Measurements from ENCODE around the gene TMEM184A.

The TMEM184A gene

DNA sequence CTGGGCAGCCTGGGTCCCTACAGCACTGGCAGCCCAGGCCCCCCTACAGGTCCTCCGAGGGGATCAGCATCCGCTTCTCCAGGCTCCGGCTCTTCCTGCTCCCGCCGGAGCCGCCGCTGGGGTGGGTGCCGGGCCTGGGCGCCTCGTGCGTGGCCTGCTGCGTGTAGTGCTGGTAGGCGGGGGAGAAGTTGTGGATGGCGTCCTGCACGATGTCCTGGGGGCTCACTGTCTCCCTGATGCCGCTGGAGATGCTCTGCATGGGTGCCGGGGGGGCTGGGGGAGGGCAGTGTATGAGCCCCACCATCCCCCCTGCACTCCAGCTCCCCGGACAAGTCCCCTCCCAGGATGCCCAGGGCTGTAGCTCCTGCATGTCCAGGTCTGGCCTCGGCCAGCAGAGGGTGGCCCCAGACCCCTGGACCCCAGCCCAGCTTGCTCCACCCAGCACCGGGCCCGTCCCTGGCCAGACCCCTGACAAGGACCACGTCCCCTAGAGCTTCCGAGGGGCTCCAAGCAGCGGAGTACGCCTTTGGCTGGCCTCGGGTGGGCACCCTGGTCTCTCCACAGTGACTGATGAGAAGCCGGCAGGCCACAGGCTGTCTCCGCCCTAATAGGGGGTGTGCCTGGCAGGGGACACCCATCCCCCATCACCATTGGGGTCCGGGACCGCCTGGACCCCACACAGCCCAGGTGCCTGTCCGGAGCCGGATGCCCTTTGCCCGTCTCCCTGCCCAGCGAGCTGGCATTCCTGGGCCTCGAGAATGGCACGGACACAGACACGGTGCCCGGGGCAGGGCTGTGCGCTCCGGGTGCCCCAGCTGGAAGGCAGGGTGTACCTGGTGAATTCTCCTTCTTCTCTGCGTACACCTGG is 8.9 kb downstream of the TMEM184A start:
- no peak for DNase-seq (ENCODE audit: low read depth in 2 of 2)
- H3K4me3 ChIP-seq (replicated peaks in 1 of 2; ENCODE audit: low read depth in 2 of 2, low read length in 2 of 2): no peak overlapping the region
- TF ChIP-seq, protein P1, sequence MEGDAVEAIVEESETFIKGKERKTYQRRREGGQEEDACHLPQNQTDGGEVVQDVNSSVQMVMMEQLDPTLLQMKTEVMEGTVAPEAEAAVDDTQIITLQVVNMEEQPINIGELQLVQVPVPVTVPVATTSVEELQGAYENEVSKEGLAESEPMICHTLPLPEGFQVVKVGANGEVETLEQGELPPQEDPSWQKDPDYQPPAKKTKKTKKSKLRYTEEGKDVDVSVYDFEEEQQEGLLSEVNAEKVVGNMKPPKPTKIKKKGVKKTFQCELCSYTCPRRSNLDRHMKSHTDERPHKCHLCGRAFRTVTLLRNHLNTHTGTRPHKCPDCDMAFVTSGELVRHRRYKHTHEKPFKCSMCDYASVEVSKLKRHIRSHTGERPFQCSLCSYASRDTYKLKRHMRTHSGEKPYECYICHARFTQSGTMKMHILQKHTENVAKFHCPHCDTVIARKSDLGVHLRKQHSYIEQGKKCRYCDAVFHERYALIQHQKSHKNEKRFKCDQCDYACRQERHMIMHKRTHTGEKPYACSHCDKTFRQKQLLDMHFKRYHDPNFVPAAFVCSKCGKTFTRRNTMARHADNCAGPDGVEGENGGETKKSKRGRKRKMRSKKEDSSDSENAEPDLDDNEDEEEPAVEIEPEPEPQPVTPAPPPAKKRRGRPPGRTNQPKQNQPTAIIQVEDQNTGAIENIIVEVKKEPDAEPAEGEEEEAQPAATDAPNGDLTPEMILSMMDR (IDR thresholded peaks at IDR 0.05; ENCODE audit: low read depth, low read length): no peak

DNA sequence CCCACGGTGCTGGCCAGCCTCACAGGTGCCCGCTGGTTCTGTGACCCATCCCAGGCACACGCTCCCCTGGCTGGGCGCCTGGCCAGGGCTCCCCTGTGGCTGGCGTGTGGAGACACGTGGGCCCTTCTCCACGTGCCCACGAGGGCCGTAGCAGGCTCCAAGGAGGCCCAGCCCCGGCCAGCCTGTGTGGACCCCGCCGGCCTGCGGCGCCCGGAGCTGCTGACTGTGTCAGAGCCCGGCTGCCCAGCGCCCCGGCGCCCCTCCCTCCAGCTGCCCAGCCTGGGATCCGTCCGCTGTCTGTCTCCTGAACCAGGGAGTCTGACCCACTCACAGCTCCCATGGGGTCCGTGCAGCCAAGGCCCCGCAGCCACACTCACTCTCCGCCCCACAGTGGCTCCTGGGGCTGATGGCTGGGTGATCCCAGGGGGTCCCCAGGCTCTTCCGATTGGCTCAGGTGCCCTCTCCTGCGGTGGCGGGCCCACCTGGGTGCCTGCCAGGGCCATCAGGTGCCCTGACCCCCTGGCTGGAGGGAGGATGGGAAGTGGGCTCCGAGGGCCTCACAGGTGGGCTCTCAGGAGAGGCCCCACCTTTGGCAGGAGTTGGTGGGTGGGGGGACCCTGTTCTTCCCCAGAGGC is 9.6 kb downstream of the TMEM184A start:
- DNase-seq (ENCODE audit: low read depth in 2 of 2): no peak
- no peak overlapping the region for H3K4me3 ChIP-seq (replicated peaks in 1 of 2; ENCODE audit: low read depth in 2 of 2, low read length in 2 of 2)
- TF ChIP-seq, protein P1 (IDR thresholded peaks at IDR 0.05; ENCODE audit: low read depth, low read length): no peak

DNA sequence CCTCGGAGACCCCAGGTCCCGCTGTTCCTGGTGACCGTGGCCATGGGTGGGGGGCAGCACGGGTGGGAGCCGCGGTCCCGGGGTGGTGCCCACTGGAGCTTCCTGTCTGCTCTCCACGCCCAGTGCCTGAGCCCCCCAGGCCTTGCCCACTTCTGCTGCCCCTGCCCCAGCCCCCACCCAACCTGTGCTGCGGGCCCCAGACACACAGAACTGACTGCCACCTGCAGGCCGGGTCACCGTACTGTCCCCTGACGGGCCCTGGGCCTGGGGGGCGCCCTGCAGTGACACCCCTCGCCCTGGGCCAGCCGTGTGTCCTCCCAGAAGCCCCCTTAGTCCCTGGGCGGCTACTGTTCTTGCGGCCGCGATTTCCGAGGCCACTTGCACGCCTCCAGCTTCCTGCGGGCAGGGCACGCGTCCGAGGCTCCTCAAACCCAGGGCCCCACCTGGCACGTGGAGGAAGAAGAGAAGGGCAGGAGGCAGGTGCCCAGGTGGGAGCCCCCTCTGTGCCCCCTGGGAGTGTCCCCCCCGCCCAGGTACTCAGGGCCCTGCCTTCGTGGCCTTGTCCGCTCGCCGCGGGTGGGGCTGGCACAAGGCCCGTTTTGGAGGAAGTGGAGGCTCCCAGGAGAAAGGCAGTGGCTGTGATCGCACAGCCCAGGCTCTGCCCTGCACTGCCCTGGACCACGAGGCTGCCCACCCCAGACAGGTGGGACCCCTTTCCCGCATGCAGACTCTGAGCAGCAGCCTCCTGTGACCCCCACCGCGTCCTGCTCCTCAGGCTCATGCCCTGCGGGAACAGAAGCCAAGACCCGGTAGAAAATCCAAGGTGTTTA is 10.4 kb downstream of the TMEM184A start:
- TF ChIP-seq, protein P1 (IDR thresholded peaks at IDR 0.05; ENCODE audit: low read depth, low read length): no peak
- no peak overlapping the region for H3K4me3 ChIP-seq (replicated peaks in 1 of 2; ENCODE audit: low read depth in 2 of 2, low read length in 2 of 2)
- no peak for DNase-seq (ENCODE audit: low read depth in 2 of 2)

DNA sequence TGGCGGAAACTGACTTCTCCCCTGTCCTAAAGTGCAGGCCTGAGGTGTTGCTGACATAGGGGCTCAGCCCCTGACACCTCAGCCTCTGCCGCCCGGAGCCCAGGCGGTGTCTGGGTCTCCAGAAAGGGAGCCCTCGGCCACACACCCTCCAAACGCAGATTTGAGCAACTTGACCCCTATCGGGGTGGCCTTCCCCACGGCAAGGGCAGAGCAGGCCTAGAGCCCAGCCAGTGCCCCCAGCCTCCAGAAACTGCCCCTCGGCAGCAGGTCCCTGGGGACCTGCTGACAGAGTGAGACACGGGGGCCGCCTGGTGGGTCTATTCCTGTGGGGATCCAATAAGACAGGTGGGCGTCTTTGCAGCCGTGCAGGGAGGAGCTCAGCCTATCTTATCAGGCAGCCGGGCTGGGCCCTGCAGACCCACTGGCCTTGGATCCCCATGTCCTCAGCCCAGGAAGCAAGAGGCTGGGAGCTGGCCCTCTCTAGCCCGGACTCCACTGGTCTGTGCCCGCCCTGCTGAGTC is 11.0 kb downstream of the TMEM184A start:
- TF ChIP-seq, protein P1 (IDR thresholded peaks at IDR 0.05; ENCODE audit: low read depth, low read length): no peak
- H3K4me3 ChIP-seq (replicated peaks in 1 of 2; ENCODE audit: low read depth in 2 of 2, low read length in 2 of 2): no peak overlapping the region
- DNase-seq (ENCODE audit: low read depth in 2 of 2): no peak

DNA sequence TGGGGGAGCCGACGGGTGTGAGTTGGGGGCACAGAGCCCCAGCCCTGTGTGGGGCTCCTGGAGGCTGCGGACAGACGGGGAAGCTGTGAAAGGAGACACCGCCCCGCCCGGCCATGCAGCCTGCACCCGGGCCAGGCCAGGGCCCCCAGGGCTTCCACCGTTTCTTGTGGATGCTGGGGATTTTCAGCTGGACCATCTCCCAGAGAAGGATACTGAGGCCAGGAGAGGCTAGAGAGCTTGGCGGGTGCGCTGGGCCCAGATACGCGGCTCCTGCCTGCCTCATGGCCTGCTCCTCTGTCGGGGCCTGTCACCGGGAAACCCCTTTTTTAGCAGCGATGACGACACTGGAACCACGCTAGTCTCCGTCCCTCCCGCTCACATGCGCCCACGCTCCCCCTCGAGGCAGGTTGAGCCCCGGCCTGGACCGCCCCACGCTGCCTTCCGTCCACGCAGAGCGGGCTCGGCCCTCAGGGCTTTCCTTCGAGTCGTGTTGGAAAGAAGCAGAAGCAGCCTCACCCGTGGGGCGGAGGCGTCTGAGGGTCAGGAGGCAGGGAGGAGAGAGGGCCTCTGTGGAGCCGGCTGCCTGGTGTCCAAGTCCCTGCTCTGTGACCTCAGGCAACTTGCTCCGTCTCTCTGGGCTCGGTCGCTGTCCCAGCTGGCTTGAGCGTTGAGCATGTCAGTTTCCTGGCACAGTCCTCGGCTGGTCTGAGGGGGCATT is 11.7 kb downstream of the TMEM184A start:
- TF ChIP-seq, protein P1 (IDR thresholded peaks at IDR 0.05; ENCODE audit: low read depth, low read length): no peak
- no peak overlapping the region for H3K4me3 ChIP-seq (replicated peaks in 1 of 2; ENCODE audit: low read depth in 2 of 2, low read length in 2 of 2)

DNA sequence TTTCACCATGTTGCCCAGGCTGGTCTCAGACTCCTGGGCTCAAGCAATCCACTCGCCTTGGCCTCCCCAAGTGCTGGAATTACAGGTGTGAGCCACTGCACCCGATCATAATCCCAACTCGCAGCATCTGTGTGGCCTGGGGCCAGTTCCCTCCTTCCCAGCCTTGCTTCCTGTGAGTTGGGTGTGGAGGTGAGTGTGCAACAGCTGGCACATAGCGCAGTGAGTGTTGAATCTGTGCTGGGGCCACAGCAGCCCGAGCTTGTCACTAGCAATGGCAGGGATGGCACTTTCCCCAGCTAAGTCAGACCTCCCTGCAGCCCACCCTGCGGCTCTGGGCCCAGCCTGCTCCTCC is 12.2 kb downstream of the TMEM184A start:
- TF ChIP-seq, protein P1 (IDR thresholded peaks at IDR 0.05; ENCODE audit: low read depth, low read length): no peak
- DNase-seq (ENCODE audit: low read depth in 2 of 2): no peak
- H3K4me3 ChIP-seq (replicated peaks in 1 of 2; ENCODE audit: low read depth in 2 of 2, low read length in 2 of 2): no peak overlapping the region

More for the DNA sequence above, 11.7 kb downstream of the TMEM184A start:
- no peak for DNase-seq (ENCODE audit: low read depth in 2 of 2)

Data from cardiac fibroblast (primary cell).